Prostate gland (tissue), 2 donors: Measurements from ENCODE around the gene COL9A2. TPM values are rescaled to one million over a fixed set of nuclear protein-coding genes. Genes with fewer than 3 reads are reported as not detected.

Source experiments
- DNase-seq: peaks from one replicate; pipeline ENCODE4 v3.0.0-alpha.2; 2019; ENCODE audit warnings: low spot score
- H3K27ac ChIP-seq, 2 donors: fragments of 200-600 bp; sonication (generic); 2 replicates each; pipeline ENCODE4 v1.5.1; 2017 to 2019
- H3K27me3 ChIP-seq: fragments of 200-600 bp; sonication (generic); replicated peaks from 2 replicates; pipeline ENCODE4 v1.5.1; 2019; ENCODE audit not compliant: insufficient read depth
- H3K36me3 ChIP-seq, 2 donors: fragments of 200-600 bp; sonication (generic); 1 replicate in 1 of 2; 2 replicates in 1 of 2; pipeline versions ENCODE4 v1.5.1 to v1.8.1; 2017 to 2019
- H3K4me1 ChIP-seq: fragments of 200-600 bp; sonication (generic); replicated peaks from 2 replicates; pipeline ENCODE4 v1.5.1; 2019
- H3K4me3 ChIP-seq, 2 donors: fragments of 200-600 bp; sonication (generic); 2 replicates each; pipeline ENCODE4 v1.5.1; 2017 to 2019
- H3K9me3 ChIP-seq: fragments of 200-600 bp; sonication (generic); 2 replicates; pipeline ENCODE4 v1.5.1; 2017
- CTCF ChIP-seq, 4 experiments: fragments of 200-600 bp in 2 of 4; fragments of 450-650 bp in 2 of 4; sonication (generic) in 2 of 4; IDR thresholded peaks; 1 replicate in 3 of 4; 2 replicates in 1 of 4; pipeline ENCODE4 v1.5.1; 2016 to 2019; ENCODE audit warnings: antibody characterized with exemption in 4 of 4, mild to moderate bottlenecking in 2 of 4, moderate library complexity in 2 of 4
- POLR2A ChIP-seq: fragments of 450-650 bp; IDR thresholded peaks from one replicate; pipeline ENCODE4 v1.6.1; 2016; ENCODE audit warnings: antibody characterized with exemption, mild to moderate bottlenecking
- POLR2AphosphoS5 ChIP-seq: sonication (generic); formaldehyde crosslinking; IDR thresholded peaks from one replicate; pipeline ENCODE4 v1.6.1; 2017; ENCODE audit warnings: antibody characterized with exemption
- WGBS: methylation state at CpG from one replicate; pipeline ENCODE4 v1.1.5; 2018; 5-methylcytosine and 5-hydroxymethylcytosine counted together
- intact Hi-C: fragments of 100-400 bp; cut with DNase I; formaldehyde crosslinking; loops from one replicate; pipeline ENCODE4 v1.14.2; 2022
- total RNA-seq, 2 donors: library from RNA; depleted of rRNA; stranded (reverse); fragments of >200 nt; gene quantifications; one replicate each; pipeline ENCODE4 v1.1.0, GENCODE V29; 2016

The COL9A2 gene
- total RNA-seq, 2 donors from 2014 or later, result 16.1 to 27.6 TPM

GRCh38 chr1:40256401-40257084 lies 60.5 kb downstream of the COL9A2 start:
- intact Hi-C loops, result loop anchor here (5.0 kb wide), 1 partner anchor 94 kb away; the partner anchor contains the start of gene RLF

GRCh38 chr1:40255231-40255630 lies 61.9 kb downstream of the COL9A2 start:
- no peak for TF ChIP-seq POLR2AphosphoS5
- no peak for TF ChIP-seq POLR2A
- no peak for TF ChIP-seq CTCF (IDR thresholded peaks at IDR 0.05)

More at GRCh38 chr1:40256401-40257084, 60.5 kb downstream of the COL9A2 start:
- Histone ChIP-seq H3K4me1 (no peaks in the 10 kb centered on the region), H3K27me3 (no peaks in the 10 kb centered on the region), H3K27ac (peak overlapping the region; percentile 89 to 93), H3K4me3 (peak overlapping the region; percentile 67 to 68), H3K36me3 (peaks cover 0 to 7% of the 10 kb centered on the region in 2 donors), H3K9me3 (no peaks in the 10 kb centered on the region)
- TF ChIP-seq CTCF (IDR thresholded peaks at IDR 0.05) (no peak), POLR2AphosphoS5 (no peak), POLR2A (no peak)
- WGBS, result 43% methylated on average over 6 of the region's 6 CpGs
- no peak for DNase-seq

GRCh38 chr1:40252601-40253000 lies 64.5 kb downstream of the COL9A2 start:
- Histone ChIP-seq H3K36me3 (no peaks in the 10 kb centered on the region), H3K9me3 (no peaks in the 10 kb centered on the region), H3K27me3 (no peaks in the 10 kb centered on the region), H3K27ac (no peak overlapping the region), H3K4me3 (no peak overlapping the region), H3K4me1 (no peaks in the 10 kb centered on the region)
- TF ChIP-seq CTCF (IDR thresholded peaks at IDR 0.05), result no peak
- TF ChIP-seq POLR2AphosphoS5, result no peak
- no peak for TF ChIP-seq POLR2A
- intact Hi-C loops, result no loop called here
- WGBS, result 90% methylated on average over 2 of the region's 2 CpGs
- DNase-seq, result no peak

More at GRCh38 chr1:40255231-40255630, 61.9 kb downstream of the COL9A2 start:
- Histone ChIP-seq H3K36me3 (no peaks in the 10 kb centered on the region), H3K27me3 (no peaks in the 10 kb centered on the region), H3K9me3 (no peaks in the 10 kb centered on the region), H3K4me1 (no peaks in the 10 kb centered on the region), H3K27ac (no peak overlapping the region), H3K4me3 (no peak overlapping the region)
- intact Hi-C loops, result loop anchor here (5.0 kb wide), 1 partner anchor 93 kb away; the partner anchor contains the start of gene RLF
- no peak for DNase-seq

GRCh38 chr1:40251456-40251855 lies 65.6 kb downstream of the COL9A2 start:
- no peaks in the 10 kb centered on the region for H3K4me1 ChIP-seq
- H3K27ac ChIP-seq, result no peak overlapping the region
- no peaks in the 10 kb centered on the region for H3K36me3 ChIP-seq
- DNase-seq, result no peak
- intact Hi-C loops, result no loop called here
- TF ChIP-seq POLR2AphosphoS5, result no peak
- TF ChIP-seq CTCF (IDR thresholded peaks at IDR 0.05), result no peak
- no peak for TF ChIP-seq POLR2A
- WGBS, result 85% methylated on average over 4 of the region's 4 CpGs
- H3K9me3 ChIP-seq, result no peaks in the 10 kb centered on the region
- H3K4me3 ChIP-seq, result no peak overlapping the region
- no peaks in the 10 kb centered on the region for H3K27me3 ChIP-seq

Other genes with a start within 250 kb of the COL9A2 start
- gene PPT1, start 220.0 kb downstream of the COL9A2 start, total RNA-seq, result 100 to 1,000 TPM in 1 of 2 donors, 10 to 100 TPM in 1; 86.2 to 126 TPM
- 10 to 100 TPM; 12.4 to 19.8 TPM for gene RLF, start 155.9 kb downstream of the COL9A2 start, total RNA-seq
- gene TMCO2, start 69.3 kb downstream of the COL9A2 start, total RNA-seq, result 1 to 10 TPM in 1 of 2 donors, not detected in 1; 5.5 TPM
- gene ZMPSTE24, start 59.0 kb downstream of the COL9A2 start, total RNA-seq, result 10 to 100 TPM; 32.8 to 57.7 TPM
- gene SMAP2, start 56.4 kb upstream of the COL9A2 start, total RNA-seq, result 10 to 100 TPM; 22.0 to 39.6 TPM
- 1 to 10 TPM in 1 of 2 donors, under 1 TPM in 1; 0.46 to 2.9 TPM for gene ZFP69B, start 133.2 kb upstream of the COL9A2 start, total RNA-seq
- gene ZFP69, start 160.0 kb upstream of the COL9A2 start, total RNA-seq, result 1 to 10 TPM; 3.1 to 3.2 TPM
- 1 to 10 TPM; 5.9 to 9.7 TPM for gene EXO5, start 191.5 kb upstream of the COL9A2 start, total RNA-seq
- gene ZNF684, start 214.4 kb upstream of the COL9A2 start, total RNA-seq, result 1 to 10 TPM; 5.4 to 7.0 TPM